ENCODE data around the gene TMEM106B. TPM values are rescaled to one million over a fixed set of nuclear protein-coding genes. Genes with fewer than 3 reads are reported as not detected.

The TMEM106B gene
- total and polyA plus RNA-seq, 10 of the 15 experiments (the other 5 are each of a cell fraction or from before 2014, with no cell fraction given), result 3.7 to 21.2 (median 12.3) TPM

- TF ChIP-seq, protein P1, sequence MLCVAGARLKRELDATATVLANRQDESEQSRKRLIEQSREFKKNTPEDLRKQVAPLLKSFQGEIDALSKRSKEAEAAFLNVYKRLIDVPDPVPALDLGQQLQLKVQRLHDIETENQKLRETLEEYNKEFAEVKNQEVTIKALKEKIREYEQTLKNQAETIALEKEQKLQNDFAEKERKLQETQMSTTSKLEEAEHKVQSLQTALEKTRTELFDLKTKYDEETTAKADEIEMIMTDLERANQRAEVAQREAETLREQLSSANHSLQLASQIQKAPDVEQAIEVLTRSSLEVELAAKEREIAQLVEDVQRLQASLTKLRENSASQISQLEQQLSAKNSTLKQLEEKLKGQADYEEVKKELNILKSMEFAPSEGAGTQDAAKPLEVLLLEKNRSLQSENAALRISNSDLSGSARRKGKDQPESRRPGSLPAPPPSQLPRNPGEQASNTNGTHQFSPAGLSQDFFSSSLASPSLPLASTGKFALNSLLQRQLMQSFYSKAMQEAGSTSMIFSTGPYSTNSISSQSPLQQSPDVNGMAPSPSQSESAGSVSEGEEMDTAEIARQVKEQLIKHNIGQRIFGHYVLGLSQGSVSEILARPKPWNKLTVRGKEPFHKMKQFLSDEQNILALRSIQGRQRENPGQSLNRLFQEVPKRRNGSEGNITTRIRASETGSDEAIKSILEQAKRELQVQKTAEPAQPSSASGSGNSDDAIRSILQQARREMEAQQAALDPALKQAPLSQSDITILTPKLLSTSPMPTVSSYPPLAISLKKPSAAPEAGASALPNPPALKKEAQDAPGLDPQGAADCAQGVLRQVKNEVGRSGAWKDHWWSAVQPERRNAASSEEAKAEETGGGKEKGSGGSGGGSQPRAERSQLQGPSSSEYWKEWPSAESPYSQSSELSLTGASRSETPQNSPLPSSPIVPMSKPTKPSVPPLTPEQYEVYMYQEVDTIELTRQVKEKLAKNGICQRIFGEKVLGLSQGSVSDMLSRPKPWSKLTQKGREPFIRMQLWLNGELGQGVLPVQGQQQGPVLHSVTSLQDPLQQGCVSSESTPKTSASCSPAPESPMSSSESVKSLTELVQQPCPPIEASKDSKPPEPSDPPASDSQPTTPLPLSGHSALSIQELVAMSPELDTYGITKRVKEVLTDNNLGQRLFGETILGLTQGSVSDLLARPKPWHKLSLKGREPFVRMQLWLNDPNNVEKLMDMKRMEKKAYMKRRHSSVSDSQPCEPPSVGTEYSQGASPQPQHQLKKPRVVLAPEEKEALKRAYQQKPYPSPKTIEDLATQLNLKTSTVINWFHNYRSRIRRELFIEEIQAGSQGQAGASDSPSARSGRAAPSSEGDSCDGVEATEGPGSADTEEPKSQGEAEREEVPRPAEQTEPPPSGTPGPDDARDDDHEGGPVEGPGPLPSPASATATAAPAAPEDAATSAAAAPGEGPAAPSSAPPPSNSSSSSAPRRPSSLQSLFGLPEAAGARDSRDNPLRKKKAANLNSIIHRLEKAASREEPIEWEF (IDR thresholded peaks at IDR 0.05; ENCODE audit: insufficient replicate concordance, low read depth, low read length), result no peak
- no peak for TF ChIP-seq ZZZ3 (IDR thresholded peaks at IDR 0.05; ENCODE audit: control insufficient read depth, insufficient read length, low read depth)
- no peak for TF ChIP-seq STAT1 (conservative IDR thresholded peaks at IDR 0.05)
- TF ChIP-seq NRF1 (conservative IDR thresholded peaks at IDR 0.05; ENCODE audit: low read depth, low read length), result no peak
- no peak for TF ChIP-seq NR2F1 (conservative IDR thresholded peaks at IDR 0.05)
- TF ChIP-seq WRNIP1 (IDR thresholded peaks at IDR 0.05; ENCODE audit: borderline replicate concordance, low read depth, low read length), result no peak
- TF ChIP-seq NR2C2 (IDR thresholded peaks at IDR 0.05; ENCODE audit: borderline replicate concordance, control insufficient read depth, insufficient read length, low read depth), result no peak
- no peak for TF ChIP-seq EZH2 (IDR thresholded peaks at IDR 0.05; ENCODE audit: borderline replicate concordance, control insufficient read depth, low read depth, low read length)
- TF ChIP-seq BACH1 (IDR thresholded peaks at IDR 0.05; ENCODE audit: borderline replicate concordance), result no peak
Observed at GRCh38 chr7:12220389-12221046, 9.4 kb downstream of the TMEM106B start (continued).
